GM10266 (cell line): ENCODE data around the gene REEP6.
"Not testable (repeated sequence)": the region's sequence is repeated elsewhere in the genome, so short reads cannot be mapped to it uniquely, and the experiment has no call there.

Source experiments
- DNase-seq: peaks from one replicate; pipeline ENCODE4 v3.0.0; 2012; ENCODE audit errors: extremely low spot score
- CTCF ChIP-seq: IDR thresholded peaks from 2 replicates; pipeline ENCODE4 v1.5.1; 2012; ENCODE audit warnings: mild to moderate bottlenecking, low read depth; ENCODE audit not compliant: control insufficient read depth, insufficient read depth; ENCODE audit errors: missing control alignments

REEP6 gene

GRCh38 chr19:1528596-1529429 lies 37.8 kb downstream of the REEP6 start:
- TF ChIP-seq CTCF = no peak
- DNase-seq = no peak

GRCh38 chr19:1529430-1529816 lies 38.4 kb downstream of the REEP6 start:
- no peak for TF ChIP-seq CTCF
- no peak for DNase-seq

- not testable (repeated sequence) for DNase-seq
These were observed 39.9 kb downstream of the REEP6 start for GRCh38 chr19:1530856-1531255.

- TF ChIP-seq CTCF = no peak
These were observed 40.6 kb downstream of the REEP6 start for GRCh38 chr19:1531587-1531986.

GRCh38 chr19:1532003-1532402 lies 41.0 kb downstream of the REEP6 start:
- DNase-seq = no peak
- no peak for TF ChIP-seq CTCF

More at GRCh38 chr19:1531587-1531986, 40.6 kb downstream of the REEP6 start:
- DNase-seq = no peak

GRCh38 chr19:1533510-1534150 lies 42.6 kb downstream of the REEP6 start:
- no peak for DNase-seq
- no peak for TF ChIP-seq CTCF

- TF ChIP-seq CTCF = no peak
- DNase-seq = no peak
These were observed 44.0 kb downstream of the REEP6 start for GRCh38 chr19:1534972-1535371.

- not testable (repeated sequence) for DNase-seq
These were observed 44.7 kb downstream of the REEP6 start for GRCh38 chr19:1535699-1536098.
